ENCODE data around the gene TC2N.

The TC2N gene

GRCh38 chr14:91748049-91748448 is 119.3 kb downstream of the TC2N start:
- no peak overlapping the region for H2AFZ ChIP-seq (ENCODE audit: low read length)
- H3K79me2 ChIP-seq (ENCODE audit: low read length), result no peaks in the 10 kb centered on the region
- H3K27ac ChIP-seq (ENCODE audit: low read length), result no peak overlapping the region
- no peaks in the 10 kb centered on the region for H4K20me1 ChIP-seq (ENCODE audit: insufficient read depth, low read length)
- no peak for DNase-seq
- H3K4me1 ChIP-seq (ENCODE audit: low read length), result no peaks in the 10 kb centered on the region
- no peaks in the 10 kb centered on the region for H3K36me3 ChIP-seq (replicated peaks; ENCODE audit: insufficient read depth, low read length)
- H3K9me3 ChIP-seq (replicated peaks; ENCODE audit: insufficient read depth, low read length), result no peaks in the 10 kb centered on the region
- H3K27me3 ChIP-seq (replicated peaks; ENCODE audit: insufficient read depth, low read length), result no peaks in the 10 kb centered on the region
- H3K4me2 ChIP-seq (ENCODE audit: low read depth, low read length), result no peak overlapping the region
- no peaks in the 10 kb centered on the region for H3F3A ChIP-seq (ENCODE audit: insufficient read depth, low read length)
- H3K4me3 ChIP-seq (ENCODE audit: low read length), result no peak overlapping the region
- H3K9me2 ChIP-seq (replicated peaks; ENCODE audit: insufficient read depth, low read length), result no peaks in the 10 kb centered on the region
- TF ChIP-seq CTCF (IDR thresholded peaks at IDR 0.05; ENCODE audit: low read length) (no peak), EZH2phosphoT487 (IDR thresholded peaks at IDR 0.05; ENCODE audit: low read length) (no peak), EZH2 (optimal IDR thresholded peaks at IDR 0.05; ENCODE audit: low read depth, low read length) (no peak)
- H3K9ac ChIP-seq (ENCODE audit: low read length), result no peak overlapping the region

GRCh38 chr14:91745344-91745743 is 122.0 kb downstream of the TC2N start:
- H3K36me3 ChIP-seq (replicated peaks; ENCODE audit: insufficient read depth, low read length), result no peaks in the 10 kb centered on the region
- H3K27me3 ChIP-seq (replicated peaks; ENCODE audit: insufficient read depth, low read length), result no peaks in the 10 kb centered on the region
- TF ChIP-seq CTCF (IDR thresholded peaks at IDR 0.05; ENCODE audit: low read length) (no peak), EZH2phosphoT487 (IDR thresholded peaks at IDR 0.05; ENCODE audit: low read length) (no peak), EZH2 (optimal IDR thresholded peaks at IDR 0.05; ENCODE audit: low read depth, low read length) (no peak)
- H3K9me3 ChIP-seq (replicated peaks; ENCODE audit: insufficient read depth, low read length), result no peaks in the 10 kb centered on the region
- H2AFZ ChIP-seq (ENCODE audit: low read length), result no peak overlapping the region
- no peaks in the 10 kb centered on the region for H3K4me1 ChIP-seq (ENCODE audit: low read length)
- DNase-seq, result no peak
- no peak overlapping the region for H3K4me2 ChIP-seq (ENCODE audit: low read depth, low read length)
- H3K4me3 ChIP-seq (ENCODE audit: low read length), result no peak overlapping the region
- no peak overlapping the region for H3K27ac ChIP-seq (ENCODE audit: low read length)
- no peaks in the 10 kb centered on the region for H3K79me2 ChIP-seq (ENCODE audit: low read length)
- H3F3A ChIP-seq (ENCODE audit: insufficient read depth, low read length), result no peaks in the 10 kb centered on the region
- no peaks in the 10 kb centered on the region for H3K9me2 ChIP-seq (replicated peaks; ENCODE audit: insufficient read depth, low read length)
- no peak overlapping the region for H3K9ac ChIP-seq (ENCODE audit: low read length)
- H4K20me1 ChIP-seq (ENCODE audit: insufficient read depth, low read length), result no peaks in the 10 kb centered on the region

- DNase-seq, result no peak
- H3K36me3 ChIP-seq (replicated peaks; ENCODE audit: insufficient read depth, low read length), result no peaks in the 10 kb centered on the region
- H3K9ac ChIP-seq (ENCODE audit: low read length), result no peak overlapping the region
- no peak for TF ChIP-seq EZH2 (optimal IDR thresholded peaks at IDR 0.05; ENCODE audit: low read depth, low read length)
- TF ChIP-seq EZH2phosphoT487 (IDR thresholded peaks at IDR 0.05; ENCODE audit: low read length), result no peak
- no peak for TF ChIP-seq CTCF (IDR thresholded peaks at IDR 0.05; ENCODE audit: low read length)
- no peaks in the 10 kb centered on the region for H3F3A ChIP-seq (ENCODE audit: insufficient read depth, low read length)
- H3K4me2 ChIP-seq (ENCODE audit: low read depth, low read length), result no peak overlapping the region
- no peak overlapping the region for H3K27ac ChIP-seq (ENCODE audit: low read length)
- H3K4me3 ChIP-seq (ENCODE audit: low read length), result no peak overlapping the region
- H3K4me1 ChIP-seq (ENCODE audit: low read length), result no peaks in the 10 kb centered on the region
- no peaks in the 10 kb centered on the region for H3K79me2 ChIP-seq (ENCODE audit: low read length)
- H2AFZ ChIP-seq (ENCODE audit: low read length), result no peak overlapping the region
- H3K9me2 ChIP-seq (replicated peaks; ENCODE audit: insufficient read depth, low read length), result no peaks in the 10 kb centered on the region
- H4K20me1 ChIP-seq (ENCODE audit: insufficient read depth, low read length), result no peaks in the 10 kb centered on the region
- H3K9me3 ChIP-seq (replicated peaks; ENCODE audit: insufficient read depth, low read length), result no peaks in the 10 kb centered on the region
- no peaks in the 10 kb centered on the region for H3K27me3 ChIP-seq (replicated peaks; ENCODE audit: insufficient read depth, low read length)
Measured at GRCh38 chr14:91744068-91744480, 123.3 kb downstream of the TC2N start.

Measured in MM.1S (cell line).